ENCODE data around the gene RNF113B. TPM values are rescaled to one million over a fixed set of nuclear protein-coding genes. Genes with fewer than 3 reads are reported as not detected.

Gene RNF113B
- polyA plus RNA-seq, 2 of the 4 experiments (the other 2 are of a cell fraction) = not detected

DNA sequence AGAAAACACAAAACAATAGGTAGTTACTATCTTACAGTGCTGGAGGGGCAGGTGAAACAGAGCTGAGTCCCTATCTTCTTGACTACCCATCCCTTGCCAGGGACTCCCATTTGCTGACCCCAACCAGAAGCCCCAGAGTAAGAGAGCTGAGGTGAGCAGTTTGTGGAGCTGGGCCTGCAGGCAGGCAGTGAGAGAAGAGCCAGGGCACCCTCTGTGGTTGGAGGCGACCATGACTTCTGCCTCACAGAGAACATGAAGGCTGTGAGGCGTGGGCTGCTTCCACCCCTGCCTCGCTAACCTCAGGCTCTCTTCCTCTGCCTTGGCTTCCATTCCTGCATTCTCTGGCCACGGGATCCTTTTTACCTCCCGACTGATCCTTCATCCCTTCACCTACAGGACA is 47.5 kb upstream of the RNF113B start:
- no peak overlapping the region for H3K4me3 ChIP-seq
- FAIRE-seq (no peak), DNase-seq (ENCODE audit: low read depth in 1 of 2, low spot score in 1 of 2) (no peak), ATAC-seq (no peak)
- no peak overlapping the region for H3K27ac ChIP-seq
- no peak overlapping the region for H3K4me2 ChIP-seq
- no peaks in the 10 kb centered on the region for H3K9me3 ChIP-seq
- 91% methylated on average over 5 of the region's 5 CpGs for WGBS (ENCODE audit: missing lambda C conversion rate)
- TF ChIP-seq RNF2 (IDR thresholded peaks at IDR 0.05; ENCODE audit: borderline replicate concordance, low read depth) (no peak), HDAC2 (IDR thresholded peaks at IDR 0.05) (no peak), RCOR1 (IDR thresholded peaks at IDR 0.05; ENCODE audit: low read depth, low read length) (no peak), MAZ (IDR thresholded peaks at IDR 0.05; ENCODE audit: borderline replicate concordance, low read depth, low read length) (no peak), NFE2L2 (conservative IDR thresholded peaks at IDR 0.05; ENCODE audit: low read length) (no peak), TP53 (CRISPR knock-in tag; IDR thresholded peaks at IDR 0.05) (no peak), POLR2AphosphoS2 (conservative IDR thresholded peaks at IDR 0.05; ENCODE audit: low read length) (no peak), BHLHE40 (IDR thresholded peaks at IDR 0.05; ENCODE audit: low read depth, low read length) (no peak), EHF (CRISPR knock-in tag; IDR thresholded peaks at IDR 0.05) (no peak), POLR2A (IDR thresholded peaks at IDR 0.05; ENCODE audit: low read length) (no peak)
- TF ChIP-seq, protein P1, sequence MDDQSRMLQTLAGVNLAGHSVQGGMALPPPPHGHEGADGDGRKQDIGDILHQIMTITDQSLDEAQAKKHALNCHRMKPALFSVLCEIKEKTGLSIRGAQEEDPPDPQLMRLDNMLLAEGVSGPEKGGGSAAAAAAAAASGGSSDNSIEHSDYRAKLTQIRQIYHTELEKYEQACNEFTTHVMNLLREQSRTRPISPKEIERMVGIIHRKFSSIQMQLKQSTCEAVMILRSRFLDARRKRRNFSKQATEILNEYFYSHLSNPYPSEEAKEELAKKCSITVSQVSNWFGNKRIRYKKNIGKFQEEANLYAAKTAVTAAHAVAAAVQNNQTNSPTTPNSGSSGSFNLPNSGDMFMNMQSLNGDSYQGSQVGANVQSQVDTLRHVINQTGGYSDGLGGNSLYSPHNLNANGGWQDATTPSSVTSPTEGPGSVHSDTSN (IDR thresholded peaks at IDR 0.05) = no peak
- TF ChIP-seq, protein P2, sequence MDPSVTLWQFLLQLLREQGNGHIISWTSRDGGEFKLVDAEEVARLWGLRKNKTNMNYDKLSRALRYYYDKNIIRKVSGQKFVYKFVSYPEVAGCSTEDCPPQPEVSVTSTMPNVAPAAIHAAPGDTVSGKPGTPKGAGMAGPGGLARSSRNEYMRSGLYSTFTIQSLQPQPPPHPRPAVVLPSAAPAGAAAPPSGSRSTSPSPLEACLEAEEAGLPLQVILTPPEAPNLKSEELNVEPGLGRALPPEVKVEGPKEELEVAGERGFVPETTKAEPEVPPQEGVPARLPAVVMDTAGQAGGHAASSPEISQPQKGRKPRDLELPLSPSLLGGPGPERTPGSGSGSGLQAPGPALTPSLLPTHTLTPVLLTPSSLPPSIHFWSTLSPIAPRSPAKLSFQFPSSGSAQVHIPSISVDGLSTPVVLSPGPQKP (IDR thresholded peaks at IDR 0.05; ENCODE audit: low read depth, low read length) = no peak
- TF ChIP-seq, protein P3, sequence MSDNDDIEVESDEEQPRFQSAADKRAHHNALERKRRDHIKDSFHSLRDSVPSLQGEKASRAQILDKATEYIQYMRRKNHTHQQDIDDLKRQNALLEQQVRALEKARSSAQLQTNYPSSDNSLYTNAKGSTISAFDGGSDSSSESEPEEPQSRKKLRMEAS (IDR thresholded peaks at IDR 0.05) = no peak
- TF ChIP-seq, protein P4, sequence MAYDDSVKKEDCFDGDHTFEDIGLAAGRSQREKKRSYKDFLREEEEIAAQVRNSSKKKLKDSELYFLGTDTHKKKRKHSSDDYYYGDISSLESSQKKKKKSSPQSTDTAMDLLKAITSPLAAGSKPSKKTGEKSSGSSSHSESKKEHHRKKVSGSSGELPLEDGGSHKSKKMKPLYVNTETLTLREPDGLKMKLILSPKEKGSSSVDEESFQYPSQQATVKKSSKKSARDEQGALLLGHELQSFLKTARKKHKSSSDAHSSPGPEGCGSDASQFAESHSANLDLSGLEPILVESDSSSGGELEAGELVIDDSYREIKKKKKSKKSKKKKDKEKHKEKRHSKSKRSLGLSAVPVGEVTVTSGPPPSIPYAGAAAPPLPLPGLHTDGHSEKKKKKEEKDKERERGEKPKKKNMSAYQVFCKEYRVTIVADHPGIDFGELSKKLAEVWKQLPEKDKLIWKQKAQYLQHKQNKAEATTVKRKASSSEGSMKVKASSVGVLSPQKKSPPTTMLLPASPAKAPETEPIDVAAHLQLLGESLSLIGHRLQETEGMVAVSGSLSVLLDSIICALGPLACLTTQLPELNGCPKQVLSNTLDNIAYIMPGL (CRISPR knock-in tag; IDR thresholded peaks at IDR 0.05; ENCODE audit: borderline replicate concordance) = no peak
- TF ChIP-seq, protein P5, sequence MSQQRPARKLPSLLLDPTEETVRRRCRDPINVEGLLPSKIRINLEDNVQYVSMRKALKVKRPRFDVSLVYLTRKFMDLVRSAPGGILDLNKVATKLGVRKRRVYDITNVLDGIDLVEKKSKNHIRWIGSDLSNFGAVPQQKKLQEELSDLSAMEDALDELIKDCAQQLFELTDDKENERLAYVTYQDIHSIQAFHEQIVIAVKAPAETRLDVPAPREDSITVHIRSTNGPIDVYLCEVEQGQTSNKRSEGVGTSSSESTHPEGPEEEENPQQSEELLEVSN (IDR thresholded peaks at IDR 0.05; ENCODE audit: borderline replicate concordance, low read depth) = no peak
- ChIA-PET CTCF (interaction anchor here (0.9 to 1.1 kb wide), 2 partner anchors 35 to 221 kb away, joined by 3 to 4 read pairs; no protein-coding TSS in a partner anchor), POLR2A (no interaction called here)
- H3K4me1 ChIP-seq = 0 out of 3 replicates have a peak, but pooled peaks cover 2% of the 10 kb centered on the region

DNA sequence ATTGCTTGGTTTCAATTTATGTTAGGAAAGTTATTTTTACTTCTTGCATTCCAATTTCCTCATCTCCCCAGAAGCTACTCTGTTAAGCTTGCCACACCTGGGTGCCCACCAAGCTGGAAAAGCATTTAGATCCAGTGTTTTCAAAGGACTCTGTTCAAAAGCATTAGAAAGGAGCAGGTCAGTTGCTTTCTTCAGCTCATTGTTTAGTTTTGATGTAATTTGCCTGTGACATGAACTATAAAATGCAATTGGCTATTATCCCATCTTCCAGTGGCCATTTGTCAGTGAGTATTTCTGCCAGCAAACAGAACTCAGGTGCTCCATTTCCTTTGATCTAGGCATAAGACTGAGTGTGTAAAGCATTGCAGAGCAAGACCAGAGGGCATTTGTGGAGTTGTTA is 46.7 kb upstream of the RNF113B start:
- ATAC-seq = no peak
- Histone ChIP-seq H3K4me3 (no peak overlapping the region), H3K4me1 (no peaks in the 10 kb centered on the region), H3K4me2 (no peak overlapping the region), H3K9me3 (no peaks in the 10 kb centered on the region), H3K27ac (no peak overlapping the region)
- no peak for FAIRE-seq
- DNase-seq (ENCODE audit: low read depth in 1 of 2, low spot score in 1 of 2) = no peak
- ChIA-PET POLR2A (no interaction called here), CTCF (interaction anchor here (0.9 kb wide), 1 partner anchor 36 kb away, joined by 3 read pairs; no protein-coding TSS in a partner anchor)
- TF ChIP-seq RAD21 (conservative IDR thresholded peaks at IDR 0.05 in 1 of 2, IDR thresholded peaks at IDR 0.05 in 1 of 2) = no peak
- TF ChIP-seq CHD2 (IDR thresholded peaks at IDR 0.05; ENCODE audit: low read length, partially characterized antibody) = no peak
- TF ChIP-seq CBX2 (IDR thresholded peaks at IDR 0.05; ENCODE audit: borderline replicate concordance, low read depth) = no peak
- TF ChIP-seq EHF (CRISPR knock-in tag; IDR thresholded peaks at IDR 0.05) = no peak
- no peak for TF ChIP-seq CEBPB (IDR thresholded peaks at IDR 0.05)
- no peak for TF ChIP-seq HOXB13 (CRISPR knock-in tag; IDR thresholded peaks at IDR 0.05; ENCODE audit: low read depth)
- no peak for TF ChIP-seq ESRRA (IDR thresholded peaks at IDR 0.05; ENCODE audit: borderline replicate concordance, low read length)
- no peak for TF ChIP-seq POLR2AphosphoS2 (conservative IDR thresholded peaks at IDR 0.05; ENCODE audit: low read length)
- TF ChIP-seq EHMT2 (IDR thresholded peaks at IDR 0.05; ENCODE audit: low read depth) = no peak
- TF ChIP-seq ZFP36 (IDR thresholded peaks at IDR 0.05; ENCODE audit: borderline replicate concordance, partially characterized antibody) = no peak
- TF ChIP-seq RARB (CRISPR knock-in tag; IDR thresholded peaks at IDR 0.05) = no peak
- TF ChIP-seq, protein P4 (CRISPR knock-in tag; IDR thresholded peaks at IDR 0.05; ENCODE audit: borderline replicate concordance) = no peak
- no peak for TF ChIP-seq KDM5A (IDR thresholded peaks at IDR 0.05)
